HG02610 (cell line): Measurements from ENCODE around the gene MPZL1.
A peak's percentile ranks its signal among the peaks of the same experiment; 100 is the strongest.
"Not testable (repeated sequence)": the region's sequence is repeated elsewhere in the genome, so short reads cannot be mapped to it uniquely, and the experiment has no call there.

Source experiments
- ATAC-seq: cut with Tn5 transposase; IDR thresholded peaks from one replicate; pipeline ENCODE4 v1.9.1; 2021; ENCODE audit warnings: mild to moderate bottlenecking, moderate library complexity; ENCODE audit not compliant: unreplicated experiment

Gene MPZL1

GRCh38 chr1:167805041-167805556 lies 83.3 kb downstream of the MPZL1 start:
- ATAC-seq, result peak; percentile 27

- ATAC-seq, result not testable (repeated sequence)
Observed at GRCh38 chr1:167806235-167806634, 84.5 kb downstream of the MPZL1 start.

GRCh38 chr1:167806676-167807075 lies 84.9 kb downstream of the MPZL1 start:
- ATAC-seq, result not testable (repeated sequence)

GRCh38 chr1:167808104-167808503 lies 86.3 kb downstream of the MPZL1 start:
- no peak for ATAC-seq

DNA sequence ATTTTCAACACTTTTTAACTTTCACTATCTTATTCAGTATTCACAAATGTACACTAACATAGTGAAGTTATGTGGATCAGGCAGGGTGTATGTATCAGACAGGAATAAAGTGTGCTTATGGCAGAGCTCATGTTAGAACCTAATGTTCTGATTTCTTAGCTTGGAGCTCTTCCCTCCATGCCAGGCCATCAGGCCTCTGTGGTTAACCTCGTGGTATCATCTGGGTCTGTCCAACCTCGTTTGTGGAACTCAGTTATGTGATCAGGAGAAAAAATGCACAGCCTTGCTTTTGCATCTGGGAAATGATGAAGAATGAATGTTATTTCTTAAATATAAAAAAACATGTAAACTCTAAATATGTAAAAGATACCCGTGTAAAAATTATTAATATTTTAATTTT lies 86.9 kb downstream of the MPZL1 start:
- ATAC-seq, result no peak

- ATAC-seq, result no peak
Observed at GRCh38 chr1:167812972-167813371, 91.2 kb downstream of the MPZL1 start.

DNA sequence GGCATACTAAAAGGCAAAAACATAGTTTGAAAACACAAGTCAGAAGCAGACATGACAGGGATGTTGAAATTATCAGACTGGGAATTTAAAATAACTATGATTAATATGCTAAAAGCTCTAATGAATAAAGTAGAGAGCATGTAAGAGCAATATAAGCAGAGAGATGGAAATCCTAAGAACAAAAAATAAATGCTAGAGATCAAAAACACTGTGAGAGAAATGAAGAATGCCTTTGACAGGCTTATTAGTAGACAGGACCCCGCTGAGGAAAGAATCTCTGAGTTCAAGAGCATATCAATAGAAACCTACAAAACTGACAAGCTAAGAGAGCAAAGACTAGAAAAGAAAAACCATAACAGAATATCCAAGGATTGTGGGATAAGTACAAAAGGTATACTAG lies 93.9 kb downstream of the MPZL1 start:
- no peak for ATAC-seq

GRCh38 chr1:167819849-167820683 lies 98.3 kb downstream of the MPZL1 start:
- ATAC-seq, result peak; percentile 76

GRCh38 chr1:167820684-167821355 lies 99.0 kb downstream of the MPZL1 start:
- no peak for ATAC-seq

DNA sequence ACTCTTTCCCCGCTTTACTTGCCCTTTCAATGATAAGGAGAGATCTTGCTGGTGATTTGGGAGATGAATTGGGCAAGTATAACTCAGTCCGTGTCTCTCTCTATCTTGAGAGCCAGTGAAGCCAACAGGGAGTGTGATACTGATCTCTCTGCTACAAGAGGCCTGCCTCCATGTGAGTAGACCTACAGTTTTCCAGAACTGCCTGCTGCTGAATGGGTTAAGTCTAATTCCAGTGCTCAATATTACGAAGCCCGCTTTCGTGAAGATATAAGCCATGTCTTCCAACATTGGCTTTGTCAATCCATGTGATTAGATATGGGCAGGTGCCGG lies 99.5 kb downstream of the MPZL1 start:
- ATAC-seq, result no peak

- ATAC-seq, result no peak
Observed at GRCh38 chr1:167821969-167822685, 100.3 kb downstream of the MPZL1 start.

DNA sequence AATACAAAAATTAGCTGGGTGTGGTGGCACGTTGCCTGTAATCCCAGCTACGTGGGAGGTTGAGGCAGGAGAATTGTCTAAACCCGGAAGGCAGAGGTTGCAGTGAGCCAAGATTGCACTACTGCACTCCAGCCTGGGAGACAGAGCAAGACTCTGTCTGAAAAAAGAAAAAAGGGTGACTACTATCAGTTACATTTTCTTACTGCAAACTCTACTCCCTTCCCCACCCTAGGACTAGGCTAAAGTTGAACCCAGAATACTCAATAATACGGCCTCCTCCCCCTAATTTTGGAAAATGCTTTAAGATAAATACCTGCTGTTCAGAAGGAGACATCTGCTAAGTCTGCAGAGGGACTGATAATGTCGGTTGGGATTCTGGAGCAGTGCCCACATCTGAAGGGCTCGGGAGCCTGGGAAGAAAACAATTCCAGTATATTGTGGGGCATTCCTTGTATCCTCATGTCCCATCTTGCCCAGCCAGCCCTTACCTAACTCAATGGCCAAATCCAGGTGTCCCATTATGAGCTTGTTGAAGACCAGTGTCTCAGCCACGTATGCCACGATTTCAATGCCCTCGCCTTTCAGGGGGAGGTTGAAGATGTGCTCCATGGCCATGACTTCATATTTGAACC lies 102.5 kb downstream of the MPZL1 start:
- no peak for ATAC-seq

DNA sequence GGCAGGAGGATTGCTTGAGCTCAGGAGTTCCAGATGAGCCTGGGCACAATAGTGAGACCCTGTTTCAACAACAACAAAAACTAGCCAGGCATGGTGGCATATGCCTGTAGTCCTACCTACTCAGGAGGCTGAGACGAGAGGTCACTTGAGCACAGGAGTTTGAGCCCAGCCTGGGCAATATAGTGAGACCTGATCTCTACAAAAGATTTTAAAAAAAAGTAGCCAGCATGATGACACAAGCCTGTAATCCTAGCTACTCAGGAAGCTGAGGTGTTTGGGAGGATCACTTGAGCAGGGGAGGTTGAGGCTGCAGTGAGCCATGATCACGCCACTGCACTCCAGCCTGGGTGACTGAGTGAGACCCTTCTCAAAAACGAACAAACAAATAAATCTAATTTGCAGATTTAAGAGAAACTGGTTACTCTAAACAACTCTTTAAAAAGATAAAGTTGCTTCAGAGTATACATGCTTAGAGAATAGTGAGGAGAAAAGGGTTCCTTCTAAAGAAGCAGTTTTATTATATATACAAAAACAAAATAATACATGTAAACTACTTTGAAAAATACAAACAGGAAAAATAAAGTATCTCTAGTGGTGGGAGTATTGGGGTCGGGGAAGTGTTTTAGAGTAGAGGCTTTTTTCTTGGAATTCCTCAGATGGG lies 103.8 kb downstream of the MPZL1 start:
- no peak for ATAC-seq

DNA sequence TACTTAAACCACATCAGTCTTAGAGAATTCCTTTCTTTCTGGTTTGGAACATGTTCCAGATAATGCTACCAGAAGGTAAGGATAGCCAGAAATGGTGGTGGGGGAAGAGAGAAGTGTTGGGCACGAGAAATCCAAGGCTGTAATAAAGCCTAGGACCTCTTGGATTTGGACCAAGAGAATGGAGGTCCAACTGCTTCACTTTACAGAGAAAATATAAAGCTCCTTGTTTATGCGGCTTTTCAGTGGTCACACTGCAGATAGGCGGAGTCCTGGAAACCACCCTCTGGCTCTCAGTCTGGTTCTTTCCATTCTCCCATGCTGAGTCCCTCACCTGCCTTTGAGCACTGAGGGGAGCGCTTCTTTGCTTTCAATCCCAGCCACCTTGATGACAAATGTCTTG lies 104.3 kb downstream of the MPZL1 start:
- ATAC-seq, result no peak

DNA sequence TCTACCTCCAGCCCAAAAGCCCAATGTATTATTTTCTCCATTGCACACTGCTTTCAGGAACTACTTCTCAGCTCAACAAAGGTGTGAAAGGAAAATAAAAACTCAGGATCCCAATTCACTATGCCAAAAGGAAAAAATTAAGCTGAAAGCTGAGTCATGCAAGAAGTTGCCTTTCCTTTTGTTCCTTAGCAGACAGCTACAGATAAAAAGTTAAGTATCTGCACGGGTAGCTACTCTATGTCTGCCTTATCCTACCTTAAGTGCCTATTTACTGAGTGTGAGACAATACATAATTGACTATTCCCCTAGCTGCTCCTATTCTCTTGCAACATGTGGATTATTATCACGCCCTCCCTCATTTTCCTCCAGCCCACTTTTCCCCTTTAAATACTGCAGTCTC lies 108.1 kb downstream of the MPZL1 start:
- ATAC-seq, result no peak

DNA sequence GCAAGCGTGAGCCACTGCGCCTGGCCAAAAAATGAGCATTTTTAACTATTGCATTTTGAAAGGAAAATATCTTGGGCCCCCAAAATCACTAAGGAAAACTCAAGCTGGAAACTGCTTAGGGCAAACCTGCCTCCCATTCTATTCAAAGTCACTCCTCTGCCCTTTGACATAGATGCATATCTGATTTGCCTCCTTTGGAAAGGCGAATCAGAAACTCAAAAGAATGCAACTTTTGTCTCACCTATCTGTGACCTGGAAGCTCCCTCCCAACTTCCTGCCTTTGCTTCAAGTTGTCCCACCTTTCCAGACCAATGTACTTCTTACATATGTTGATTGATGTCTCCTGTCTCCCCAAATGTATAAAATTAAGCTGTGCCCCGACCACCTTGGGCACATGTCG lies 108.9 kb downstream of the MPZL1 start:
- not testable (repeated sequence) for ATAC-seq

DNA sequence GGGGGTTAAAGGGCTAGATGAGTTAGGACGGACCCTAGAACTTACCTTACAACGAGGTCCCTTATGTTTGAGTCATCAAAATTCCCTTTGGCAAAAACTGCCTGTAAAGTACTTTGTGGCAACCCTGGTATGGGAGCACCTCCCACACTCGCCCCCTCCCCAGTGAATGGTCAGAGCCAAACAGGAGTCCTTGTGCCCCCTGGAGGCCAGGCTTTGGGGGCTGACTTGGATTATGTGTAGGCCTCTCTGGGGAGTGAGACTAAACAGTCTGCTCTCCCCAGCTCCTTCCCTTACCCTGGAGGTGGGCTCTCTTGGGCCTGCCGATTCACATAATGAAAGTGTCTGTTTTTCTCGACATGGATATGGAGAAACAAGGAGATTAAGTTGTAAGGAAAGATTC lies 110.9 kb downstream of the MPZL1 start:
- ATAC-seq, result no peak

DNA sequence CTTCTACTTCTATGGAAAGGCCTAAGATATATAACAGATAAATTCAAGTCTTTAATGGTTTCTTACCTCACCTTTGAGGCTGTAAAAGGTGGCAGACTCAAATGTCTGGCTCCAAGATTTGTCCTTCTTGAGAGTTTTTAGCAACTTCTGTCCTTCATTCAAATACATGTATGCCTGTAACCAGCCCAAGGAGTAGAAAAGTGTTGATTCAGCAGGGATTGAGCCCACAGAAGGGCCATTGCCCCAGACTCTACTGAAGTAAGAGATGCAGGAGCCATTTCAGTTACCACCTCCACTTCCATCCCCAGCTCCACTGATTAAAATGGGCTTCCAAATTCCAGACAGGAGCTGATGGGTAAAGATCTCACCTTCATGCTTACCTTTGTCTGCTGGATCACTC lies 112.1 kb downstream of the MPZL1 start:
- no peak for ATAC-seq

- ATAC-seq, result no peak
Observed at GRCh38 chr1:167836197-167836596, 114.4 kb downstream of the MPZL1 start.

- ATAC-seq, result no peak
Observed at GRCh38 chr1:167837326-167837725, 115.5 kb downstream of the MPZL1 start.

- no peak for ATAC-seq
Observed at GRCh38 chr1:167839009-167839408, 117.2 kb downstream of the MPZL1 start.
